Endometrial microvascular endothelial cells (primary cell): ENCODE measurements around the gene WFDC12. TPM values are rescaled to one million over a fixed set of nuclear protein-coding genes. Genes with fewer than 3 reads are reported as not detected.

Source experiments
- total RNA-seq: library from RNA; depleted of rRNA; stranded (reverse); fragments of >200 nt; gene quantifications from one replicate; pipeline ENCODE4 v1.2.3, GENCODE V29; 2015; ENCODE audit errors: inconsistent ontology term

The WFDC12 gene
- total RNA-seq, 1 donor from 2014 or later, result not detected

Other genes starting within 250 kb of the WFDC12 start
- gene YWHAB, start 238.8 kb downstream of the WFDC12 start, total RNA-seq, result 187 TPM
- 0.93 TPM for gene PABPC1L, start 214.4 kb downstream of the WFDC12 start, total RNA-seq
- 64.1 TPM for gene TOMM34, start 164.1 kb downstream of the WFDC12 start, total RNA-seq
- 13.7 TPM for gene STK4, start 158.0 kb downstream of the WFDC12 start, total RNA-seq
- gene KCNS1, start 23.3 kb downstream of the WFDC12 start, total RNA-seq, result not detected
- not detected for gene WFDC5, start 9.3 kb downstream of the WFDC12 start, total RNA-seq
- not detected for gene PI3, start 50.4 kb upstream of the WFDC12 start, total RNA-seq
- not detected for gene SEMG1, start 82.6 kb upstream of the WFDC12 start, total RNA-seq
- gene SEMG2, start 96.9 kb upstream of the WFDC12 start, total RNA-seq, result not detected
- not detected for gene SLPI, start 130.1 kb upstream of the WFDC12 start, total RNA-seq
- gene RBPJL, start 182.4 kb upstream of the WFDC12 start, total RNA-seq, result not detected
- gene MATN4, start 183.8 kb upstream of the WFDC12 start, total RNA-seq, result not detected
- 43.6 TPM for gene SDC4, start 224.0 kb upstream of the WFDC12 start, total RNA-seq
- gene SYS1, start 238.7 kb upstream of the WFDC12 start, total RNA-seq, result 35.1 TPM